Measurements from ENCODE around the gene SLC9B1. TPM values are rescaled to one million over a fixed set of nuclear protein-coding genes. Genes with fewer than 3 reads are reported as not detected.
"Not testable (repeated sequence)": the region's sequence is repeated elsewhere in the genome, so short reads cannot be mapped to it uniquely, and the experiment has no call there.

Gene SLC9B1
- total RNA-seq, 1 experiment from 2014 or later, result 0.52 TPM

DNA sequence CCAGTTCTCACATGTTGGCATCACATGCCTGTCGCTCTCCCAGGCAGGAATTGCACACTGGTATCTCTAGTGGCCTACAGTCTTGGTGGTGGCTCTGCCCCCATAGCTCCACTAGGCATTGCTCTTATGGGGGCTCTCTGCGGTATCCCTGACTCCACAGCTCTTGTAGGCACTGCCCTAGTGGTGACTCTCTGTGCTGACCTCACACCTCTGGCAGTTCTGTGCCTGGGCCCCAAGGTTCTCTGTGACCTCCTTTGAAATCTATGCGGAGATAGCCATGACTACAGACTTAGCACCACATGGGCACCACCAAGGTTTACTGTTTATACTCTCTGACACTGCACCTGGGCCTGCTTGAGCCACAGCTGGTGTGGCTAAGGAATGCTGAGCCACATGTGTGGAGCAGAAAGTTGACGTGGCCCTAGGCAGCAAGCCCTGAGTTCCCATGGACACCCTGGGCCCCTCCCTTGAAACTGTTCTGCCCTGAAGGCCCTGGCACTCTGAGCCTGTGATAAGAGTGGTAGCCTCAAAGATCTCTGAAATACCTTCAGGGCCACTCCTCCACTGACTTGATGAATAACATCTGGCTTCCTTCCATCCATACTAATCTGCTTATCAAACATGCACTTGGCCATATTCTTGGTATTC is 8.0 kb downstream of the SLC9B1 start:
- DNase-seq (ENCODE audit: low read depth), result no peak

DNA sequence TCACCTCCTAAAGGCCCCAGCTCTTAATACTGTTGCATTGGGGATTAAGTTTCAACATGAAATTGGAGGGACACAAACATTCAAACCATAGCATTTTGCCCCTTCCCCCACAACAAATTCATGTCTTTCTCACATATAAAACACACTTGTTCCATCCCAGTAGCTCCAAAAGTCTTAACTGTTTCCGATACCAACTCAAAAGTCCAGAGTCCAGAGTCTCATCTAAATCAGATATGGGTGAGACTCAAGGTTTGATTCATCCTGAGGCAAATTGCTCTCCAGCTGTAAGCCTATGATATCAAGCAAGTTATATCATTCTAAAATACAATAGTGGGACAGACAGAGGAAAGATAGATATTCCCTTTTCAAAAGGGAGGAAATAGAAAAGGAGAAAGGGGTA is 8.7 kb downstream of the SLC9B1 start:
- DNase-seq (ENCODE audit: low read depth), result no peak

DNA sequence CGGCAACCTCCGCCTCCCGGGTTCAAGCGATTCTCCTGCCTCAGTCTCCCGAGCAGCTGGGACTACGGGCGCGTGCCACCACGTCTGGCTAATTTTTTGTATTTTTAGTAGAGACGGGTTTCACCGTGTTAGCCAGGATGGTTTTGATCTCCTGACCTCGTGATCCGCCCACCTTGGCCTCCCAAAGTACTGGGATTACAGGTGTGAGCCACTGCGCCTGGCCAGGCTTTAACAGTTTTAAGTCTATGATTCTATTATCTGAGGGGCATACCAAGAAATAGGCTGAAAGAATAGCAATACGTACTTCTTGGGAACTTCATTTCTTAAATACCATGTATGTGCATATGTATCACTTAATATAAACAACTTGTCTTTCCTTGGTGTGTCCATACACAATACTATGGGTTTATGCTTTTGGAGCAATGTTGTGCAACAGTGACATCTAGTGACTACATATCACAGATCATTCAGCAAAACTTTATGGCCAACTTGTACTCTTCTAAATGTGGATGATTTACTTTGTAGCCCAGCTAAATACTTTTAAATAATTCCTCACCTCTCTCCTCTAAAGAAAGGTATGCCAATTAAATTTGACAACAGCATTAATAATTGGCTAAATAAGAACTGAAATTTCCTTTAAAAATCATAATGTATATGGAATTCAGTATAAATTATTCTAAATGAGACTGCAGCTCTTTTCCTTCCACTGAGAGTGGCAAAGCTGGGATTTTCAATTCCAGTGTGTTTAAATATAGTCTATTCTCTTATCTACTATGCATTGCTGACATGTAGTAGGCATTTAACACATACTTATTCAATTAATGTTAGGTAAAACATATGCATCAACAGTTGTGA is 10.4 kb downstream of the SLC9B1 start:
- DNase-seq (ENCODE audit: low read depth), result peak; percentile 62

DNA sequence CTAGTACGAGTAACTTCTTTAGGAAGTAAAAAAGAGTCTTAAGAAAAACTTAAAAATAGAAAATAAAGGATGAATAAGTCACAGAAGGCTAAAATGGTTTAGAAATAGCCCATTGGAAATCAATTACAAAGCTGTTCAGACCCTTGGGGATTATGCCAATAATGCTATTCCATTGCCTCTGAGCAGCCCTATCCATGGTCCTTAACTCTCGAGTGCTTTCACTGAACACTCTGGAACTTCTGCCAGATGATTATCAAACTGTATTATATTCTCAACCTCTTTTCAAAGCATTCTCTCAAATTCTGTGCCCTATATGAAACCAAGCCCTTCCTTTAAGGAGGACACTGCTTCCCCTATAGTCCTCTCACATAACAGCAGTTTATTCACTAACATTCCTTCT is 17.0 kb downstream of the SLC9B1 start:
- peak; percentile 21 for DNase-seq (ENCODE audit: low read depth)

DNA sequence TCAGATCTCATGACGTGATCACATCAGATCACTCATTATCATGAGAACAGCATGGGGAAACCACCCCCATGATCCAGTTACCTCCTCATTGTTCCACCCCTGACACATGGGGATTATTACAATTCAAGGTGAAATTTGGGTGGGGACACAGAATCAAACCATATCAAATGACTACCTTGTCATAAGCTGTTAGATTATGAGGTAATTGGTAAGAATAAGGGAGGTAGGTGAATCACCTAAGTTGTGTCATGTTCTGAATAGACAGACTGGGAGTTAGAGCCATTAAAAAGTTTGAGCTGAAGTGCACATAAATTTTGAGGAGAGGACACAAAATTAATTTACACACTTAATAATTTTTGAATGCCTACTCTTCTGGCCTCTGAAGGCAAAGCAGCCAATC is 24.7 kb downstream of the SLC9B1 start:
- no peak for DNase-seq (ENCODE audit: low read depth)

DNA sequence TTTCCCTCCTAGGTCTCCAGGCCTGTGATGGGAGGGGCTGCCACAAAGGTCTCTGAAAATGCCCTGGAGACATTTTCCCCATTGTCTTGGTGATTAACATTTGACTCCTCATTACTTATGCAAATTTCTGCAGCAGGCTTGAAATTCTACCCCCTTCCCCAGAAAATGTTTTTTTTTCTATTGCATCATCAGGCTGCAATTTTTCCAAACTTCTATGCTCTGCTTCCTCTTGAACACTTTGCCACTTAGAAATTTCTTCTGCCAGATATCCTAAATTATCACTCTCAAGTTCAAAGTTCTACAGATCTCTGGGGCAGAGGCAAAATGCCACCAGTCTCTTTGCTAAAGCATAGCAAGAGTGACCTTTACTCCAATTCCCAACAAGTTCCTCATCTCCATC is 25.5 kb downstream of the SLC9B1 start:
- DNase-seq (ENCODE audit: low read depth), result not testable (repeated sequence)

DNA sequence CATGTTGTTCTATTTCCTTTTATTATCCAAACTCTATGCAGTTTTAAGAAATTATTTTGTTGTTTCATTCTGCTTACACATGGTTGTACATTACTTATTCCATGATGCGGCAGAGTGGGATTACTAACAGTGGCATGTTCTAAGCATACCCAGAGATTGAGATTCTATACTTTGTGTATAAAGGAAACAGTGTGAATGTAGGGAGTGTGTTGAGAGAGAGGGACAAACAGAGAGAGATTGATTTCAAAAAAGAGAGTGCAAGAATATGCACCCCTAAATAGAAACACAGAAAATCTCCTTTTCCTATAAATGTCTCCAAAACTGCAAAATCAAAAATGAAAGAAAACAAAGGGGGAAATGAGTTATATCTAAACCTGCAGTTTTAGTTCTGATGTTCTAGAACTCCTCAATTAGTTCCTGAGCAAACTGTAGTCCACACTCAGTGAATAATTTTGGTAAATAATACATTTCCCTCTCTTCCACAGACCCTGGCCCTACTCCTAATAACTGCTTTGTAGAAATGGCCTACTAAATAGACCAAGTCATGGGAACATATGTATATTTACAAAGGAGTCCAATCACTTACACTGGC is 31.0 kb downstream of the SLC9B1 start:
- DNase-seq (ENCODE audit: low read depth), result no peak

DNA sequence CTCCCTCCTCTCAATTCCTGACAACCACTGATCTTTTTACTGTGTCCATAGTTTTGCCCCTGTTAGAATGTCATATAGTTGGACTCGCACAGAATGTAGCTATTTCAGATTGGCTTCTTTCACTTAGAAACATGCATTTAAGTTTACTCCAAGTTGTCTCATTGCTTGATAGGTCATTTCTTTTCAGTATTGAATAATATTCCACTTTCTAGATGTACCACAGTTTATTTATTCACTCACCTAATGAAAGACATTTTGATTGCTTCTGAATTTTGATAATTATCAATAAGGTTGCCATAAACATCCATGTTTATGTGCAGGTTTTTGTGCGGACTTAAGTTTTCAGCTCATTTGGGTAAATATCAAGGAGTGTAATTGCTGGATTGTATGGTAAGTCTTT is 38.5 kb downstream of the SLC9B1 start:
- no peak for DNase-seq (ENCODE audit: low read depth)

DNA sequence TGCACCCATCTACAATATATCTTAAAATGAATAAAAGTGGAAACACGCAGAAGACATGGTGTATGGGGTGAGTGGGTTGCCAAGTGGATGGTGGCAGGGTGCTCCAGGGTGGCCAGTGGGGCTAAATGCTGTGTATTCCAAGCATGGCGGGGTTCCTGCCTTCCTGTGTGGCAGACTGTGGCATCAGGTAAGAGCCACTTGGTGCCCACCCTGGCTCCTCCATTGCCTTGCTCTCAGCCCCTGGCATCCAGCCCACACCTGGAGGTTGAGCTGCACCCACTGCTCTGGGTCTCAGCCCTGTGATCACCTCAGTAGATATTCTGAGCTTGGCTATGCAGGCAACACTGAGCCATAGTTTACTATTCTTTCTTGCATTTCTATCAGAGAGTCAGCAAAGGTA is 57.7 kb downstream of the SLC9B1 start:
- not testable (repeated sequence) for DNase-seq (ENCODE audit: low read depth)

DNA sequence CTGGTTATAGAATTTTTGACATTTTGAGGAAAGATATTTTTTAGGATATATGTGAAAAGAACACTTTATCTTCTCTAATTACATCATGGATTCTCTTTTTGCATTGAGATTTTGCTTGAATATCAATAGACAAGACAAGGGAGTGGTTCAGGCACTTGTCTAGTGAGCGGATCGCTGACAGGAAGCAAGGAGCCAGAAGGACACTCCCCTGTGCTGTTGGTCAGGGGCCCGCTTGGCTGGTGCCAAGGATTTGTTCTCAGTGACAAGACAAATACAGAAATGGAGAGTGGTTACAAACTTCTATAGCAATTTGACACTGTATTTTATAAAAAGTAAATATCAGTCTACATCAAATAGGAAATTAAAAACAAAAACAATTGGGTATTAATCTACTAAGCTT is 60.0 kb downstream of the SLC9B1 start:
- no peak for DNase-seq (ENCODE audit: low read depth)

DNA sequence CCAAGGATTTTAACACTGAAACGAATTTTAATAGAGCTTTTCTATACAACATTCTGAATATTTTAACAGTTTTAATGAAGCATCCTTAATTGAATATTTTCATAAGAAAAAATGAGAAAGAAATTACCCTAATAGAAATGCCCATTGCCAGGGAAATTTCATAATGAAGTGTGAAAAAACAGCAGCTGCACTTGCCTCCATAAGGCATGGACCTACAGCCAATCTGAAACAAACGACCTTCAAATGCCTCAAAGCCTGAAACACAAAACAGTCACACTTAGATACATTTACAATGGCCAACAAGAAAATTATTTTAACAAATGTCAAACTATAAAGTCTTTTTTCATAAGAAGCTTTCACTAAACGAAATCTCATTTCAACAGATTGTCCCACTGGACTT is 74.4 kb downstream of the SLC9B1 start:
- DNase-seq (ENCODE audit: low read depth), result no peak

DNA sequence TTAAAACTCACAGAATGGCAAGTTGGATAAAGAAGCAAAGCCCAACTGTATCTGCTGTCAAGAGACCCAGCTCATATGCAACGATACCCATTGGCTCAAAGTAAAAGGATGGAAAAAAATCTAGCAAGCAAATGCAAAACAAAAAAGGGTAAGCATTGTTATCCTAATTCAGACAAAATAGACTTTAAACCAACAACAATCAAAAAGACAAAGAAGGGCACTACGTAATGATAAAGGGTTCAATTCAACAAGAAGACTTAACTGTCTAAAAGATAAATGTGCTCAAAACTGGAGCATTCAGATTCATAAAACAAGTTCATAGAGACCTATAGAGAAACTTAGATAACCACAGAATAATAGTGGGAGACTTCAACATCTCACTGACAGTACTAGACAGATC is 81.4 kb downstream of the SLC9B1 start:
- DNase-seq (ENCODE audit: low read depth), result not testable (repeated sequence)

DNA sequence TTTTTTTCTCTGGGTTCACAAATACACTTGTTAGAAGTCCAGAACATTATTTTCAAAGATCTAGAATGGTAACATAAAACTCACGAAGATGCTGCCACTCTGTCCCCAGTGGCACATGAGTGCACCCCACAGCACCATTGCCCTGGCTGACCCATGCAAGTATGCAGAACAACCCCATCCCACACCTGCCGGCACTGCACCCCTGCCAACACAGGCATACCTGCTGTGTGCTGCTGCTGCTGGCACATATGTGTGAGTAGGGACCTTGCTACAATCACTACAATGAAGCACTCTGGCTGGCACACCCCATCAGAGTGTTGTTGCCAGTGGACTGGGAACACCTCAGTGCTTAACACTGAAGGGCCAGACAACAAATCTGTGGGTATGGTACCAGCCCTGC is 83.8 kb downstream of the SLC9B1 start:
- DNase-seq (ENCODE audit: low read depth), result no peak

DNA sequence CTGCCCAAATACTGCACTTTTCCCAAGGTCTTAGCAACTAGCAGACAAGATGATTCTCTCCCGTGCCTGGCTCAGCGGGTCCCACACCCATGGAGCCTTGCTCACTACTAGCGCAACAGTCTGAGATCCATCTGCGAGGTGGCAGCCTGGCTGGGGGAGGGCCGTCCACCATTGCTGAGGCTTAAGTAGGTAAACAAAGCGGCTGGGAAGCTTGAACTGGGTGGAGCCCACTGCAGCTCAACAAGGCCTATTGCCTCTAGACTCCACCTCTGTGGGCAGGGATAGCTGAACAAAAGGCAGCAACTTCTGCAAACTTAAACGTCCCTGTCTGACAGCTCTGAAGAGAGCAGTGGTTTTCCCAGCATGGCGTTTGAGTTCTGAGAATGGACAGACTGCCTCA is 99.8 kb downstream of the SLC9B1 start:
- not testable (repeated sequence) for DNase-seq (ENCODE audit: low read depth)

DNA sequence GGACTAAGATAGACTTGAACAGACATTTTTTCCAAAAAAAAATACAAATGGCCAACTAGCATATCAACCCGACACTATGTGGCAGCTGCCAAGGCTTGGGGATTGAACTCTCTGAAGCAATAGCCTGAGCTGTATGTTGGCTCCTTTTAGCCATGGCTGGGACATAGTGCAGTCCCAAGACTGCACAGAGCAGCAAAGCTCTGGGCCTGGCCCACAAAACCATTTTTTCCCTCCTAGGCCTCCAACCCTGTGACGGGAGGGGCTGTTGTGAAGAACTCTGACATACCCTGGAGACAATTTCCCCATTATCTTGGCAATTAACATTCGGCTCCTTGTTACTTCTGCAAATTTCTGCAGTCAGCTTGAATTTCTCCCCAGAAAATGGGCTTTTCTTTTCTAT is 100.6 kb downstream of the SLC9B1 start:
- no peak for DNase-seq (ENCODE audit: low read depth)

DNA sequence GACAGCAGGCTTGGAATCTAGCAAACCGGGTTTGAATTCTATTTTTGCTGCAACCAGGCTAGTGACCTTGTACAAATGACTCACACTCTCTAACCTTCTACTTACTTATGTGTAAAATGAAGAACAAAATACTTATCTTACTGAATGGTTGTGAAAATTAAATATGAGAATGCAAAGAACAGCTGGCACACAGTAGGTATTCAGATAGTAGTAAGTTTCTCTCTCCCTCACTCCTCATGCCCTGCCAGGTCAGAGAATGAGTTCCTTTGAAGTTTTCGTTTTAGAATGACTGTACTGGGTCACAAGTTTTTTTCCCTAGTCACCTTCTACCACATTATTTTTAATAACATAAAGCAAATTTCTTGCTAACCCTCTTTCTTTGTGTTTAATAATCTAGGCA is 117.7 kb downstream of the SLC9B1 start:
- DNase-seq (ENCODE audit: low read depth), result peak; percentile 3

DNA sequence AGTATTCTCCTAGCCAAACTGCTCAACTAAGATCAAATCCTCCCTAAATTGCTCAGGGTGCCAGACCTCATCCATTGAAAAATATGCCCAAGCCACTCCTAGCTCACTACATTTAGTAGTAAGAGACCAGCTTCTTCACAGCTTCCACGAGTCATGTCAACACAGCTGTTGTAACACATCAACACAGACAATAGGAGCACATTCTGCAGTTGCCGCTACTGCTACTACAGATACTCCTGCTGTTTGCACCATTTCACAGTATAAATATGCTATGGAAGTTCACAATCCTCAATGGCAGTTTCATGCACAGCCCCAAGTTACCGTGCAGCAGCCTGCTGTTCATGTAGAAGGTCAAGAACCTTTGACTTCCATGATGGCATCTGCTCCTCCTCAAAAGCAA is 121.9 kb downstream of the SLC9B1 start:
- DNase-seq (ENCODE audit: low read depth), result peak; percentile 64

DNA sequence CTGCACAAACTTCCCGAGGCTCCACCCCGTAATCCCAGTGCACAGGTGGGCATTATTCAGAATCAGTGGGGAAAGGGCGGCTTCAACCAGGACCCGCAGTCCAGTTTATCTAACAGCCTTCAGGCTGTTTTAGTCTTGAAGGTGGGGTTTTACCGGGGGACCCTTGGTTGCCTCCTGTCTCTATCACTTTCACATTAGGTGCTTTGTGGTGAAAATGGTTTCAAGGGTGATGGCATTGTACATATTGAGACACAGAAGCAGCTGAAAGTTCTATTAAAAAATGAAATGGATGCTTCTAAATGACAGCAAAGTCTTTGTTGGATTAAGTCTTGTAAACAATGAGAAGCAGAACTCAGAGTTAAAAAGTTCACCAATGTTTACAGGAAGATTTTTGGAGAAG is 123.0 kb downstream of the SLC9B1 start:
- not testable (repeated sequence) for DNase-seq (ENCODE audit: low read depth)

DNA sequence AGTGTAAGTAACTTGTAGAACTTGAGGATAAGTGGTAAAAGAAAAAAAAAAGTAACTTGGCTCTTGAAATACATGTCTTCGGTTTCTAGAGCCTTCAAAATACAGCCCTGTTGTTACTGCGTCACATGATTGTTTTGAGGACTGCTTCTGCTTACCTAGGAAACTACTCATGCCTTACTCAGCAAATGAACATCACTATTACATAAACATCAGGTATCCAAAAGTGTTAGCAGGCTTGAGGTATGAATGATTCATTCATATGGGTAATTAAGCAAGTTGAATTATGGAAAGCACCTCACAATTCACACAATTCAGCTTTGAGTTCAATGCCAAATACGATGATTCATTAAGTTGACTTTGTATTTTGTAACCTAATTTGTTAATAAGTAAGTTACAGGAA is 129.6 kb downstream of the SLC9B1 start:
- not testable (repeated sequence) for DNase-seq (ENCODE audit: low read depth)

DNA sequence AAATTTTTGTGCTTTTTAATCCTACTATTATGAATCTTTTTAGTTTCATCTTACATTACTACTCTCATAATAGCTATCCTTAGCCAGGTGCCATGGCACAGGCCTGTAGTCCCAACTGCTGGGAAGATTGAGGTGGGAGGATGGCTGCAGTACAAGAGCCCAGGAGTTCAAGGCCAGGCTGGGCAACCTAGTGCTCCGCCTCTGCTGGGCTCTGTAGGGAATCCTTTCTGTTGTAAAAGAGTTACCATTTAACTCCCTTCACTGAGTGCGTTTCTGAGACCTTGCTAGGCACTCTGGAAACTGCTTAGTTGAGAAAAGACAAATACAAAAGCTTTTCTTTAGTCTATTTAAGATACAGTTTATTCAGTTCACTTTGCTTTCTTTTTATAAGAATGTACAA is 130.9 kb downstream of the SLC9B1 start:
- not testable (repeated sequence) for DNase-seq (ENCODE audit: low read depth)

DNA sequence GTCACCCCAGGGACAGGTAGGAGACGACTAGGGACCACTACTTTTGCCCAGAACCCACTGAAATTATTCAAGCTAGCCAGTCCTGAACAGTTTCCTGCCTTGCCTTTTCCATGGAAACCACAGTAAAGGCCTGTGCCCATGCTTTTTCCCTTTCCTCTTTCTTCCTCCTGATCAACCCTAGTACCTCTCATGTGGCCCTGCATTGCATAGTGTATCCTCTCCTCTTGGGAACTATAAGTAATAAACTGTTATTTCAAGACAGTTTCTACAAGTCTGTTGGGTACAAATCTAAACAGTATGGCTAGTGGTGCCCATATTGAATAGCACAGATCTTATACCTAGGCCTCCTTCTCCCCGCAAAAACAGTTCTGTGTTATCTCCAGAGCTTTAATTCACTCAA is 136.2 kb downstream of the SLC9B1 start:
- DNase-seq (ENCODE audit: low read depth), result no peak

DNA sequence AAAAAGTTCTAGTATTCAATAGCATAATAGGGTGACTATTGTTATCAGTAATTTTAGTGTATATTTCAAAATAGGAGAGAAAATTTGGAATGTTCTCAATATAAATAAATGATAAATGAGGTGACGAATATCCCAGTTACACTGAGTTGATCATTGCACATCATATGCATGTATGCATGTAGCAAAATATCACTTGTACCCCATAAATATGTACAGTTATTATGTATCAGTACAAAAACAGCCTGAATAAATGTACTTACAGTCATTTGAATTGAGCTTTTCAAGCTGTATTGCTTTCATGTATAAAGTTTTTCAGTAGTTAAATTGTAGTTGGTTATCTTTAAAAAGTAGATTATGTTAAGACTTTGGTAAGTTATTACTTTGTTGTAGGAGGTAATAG is 138.2 kb downstream of the SLC9B1 start:
- DNase-seq (ENCODE audit: low read depth), result no peak

DNA sequence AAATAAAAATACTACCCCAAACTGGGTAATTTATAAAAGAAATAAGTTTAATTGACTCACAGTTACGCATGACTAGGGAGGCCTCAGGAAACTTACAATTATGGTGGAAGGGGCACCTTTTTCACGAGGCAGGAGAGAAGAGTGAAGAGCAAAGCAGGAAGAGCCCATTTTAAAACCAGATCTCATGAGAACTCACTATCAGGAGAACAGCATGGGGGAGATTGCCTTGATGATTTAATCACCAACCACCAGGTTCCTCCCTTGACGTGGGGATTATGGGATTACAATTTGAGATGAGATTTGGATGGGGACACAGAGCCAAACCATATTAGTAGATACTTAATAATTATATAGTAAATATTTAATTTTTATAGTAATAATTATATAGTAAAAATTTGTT is 140.6 kb downstream of the SLC9B1 start:
- DNase-seq (ENCODE audit: low read depth), result no peak
